ENCODE results near the gene RBM20. TPM values are rescaled to one million over a fixed set of nuclear protein-coding genes. Genes with fewer than 3 reads are reported as not detected.

Gene RBM20
- total and polyA plus RNA-seq, 2 of the 13 experiments (the other 11 are each of a cell fraction or from before 2014, with no cell fraction given), result 0.02 to 0.22 TPM

DNA sequence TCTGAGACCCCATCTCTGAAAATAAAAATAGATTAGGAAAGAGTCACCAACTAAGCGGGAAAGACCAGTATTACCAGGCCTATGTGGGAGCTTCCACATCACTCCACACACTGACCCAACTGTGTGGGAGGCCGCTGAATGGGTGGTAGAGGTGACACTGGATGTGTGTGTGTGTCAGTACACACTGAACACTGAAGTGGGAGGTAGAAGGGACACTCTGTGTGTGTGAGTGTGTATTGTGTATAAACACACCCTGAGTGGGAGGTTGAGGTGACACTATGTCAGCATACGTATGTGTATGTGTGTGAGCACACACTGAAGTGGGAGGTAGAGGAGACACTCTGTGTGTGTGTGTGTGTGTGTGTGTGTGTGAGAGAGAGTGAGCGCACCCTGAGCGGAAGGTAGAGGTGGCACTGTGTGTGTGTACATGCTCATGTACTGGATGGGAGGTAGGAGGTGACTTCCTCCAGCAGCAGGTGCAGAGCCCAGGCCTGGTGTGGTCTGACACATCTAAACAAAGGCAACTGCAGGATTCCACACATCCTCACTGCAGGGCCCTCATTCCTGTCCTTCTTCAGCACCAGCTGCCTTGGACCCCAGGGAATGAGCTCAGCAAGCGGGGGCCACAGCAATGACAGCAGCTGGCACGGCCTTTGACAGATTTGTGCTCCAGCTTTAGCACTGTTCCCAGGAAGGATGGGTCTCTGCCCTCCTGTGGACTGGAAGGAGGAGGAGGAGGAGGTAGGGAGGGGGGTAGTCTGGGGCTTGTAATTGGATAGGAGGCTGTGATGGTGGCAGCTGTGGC lies 26.5 kb upstream of the RBM20 start:
- POLR2A ChIA-PET, result no interaction called here
- Histone ChIP-seq H2AFZ (ENCODE audit: low read length) (no peak overlapping the region), H3K9ac (ENCODE audit: insufficient read depth, low read depth, low read length) (no peak overlapping the region), H3K27me3 (ENCODE audit: control insufficient read depth in 1 of 2, insufficient read depth in 2 of 2, low read length in 2 of 2) (no peaks in the 10 kb centered on the region), H3K9me3 (ENCODE audit: low read length) (no peaks in the 10 kb centered on the region), H4K20me1 (ENCODE audit: insufficient read depth, low read length) (no peaks in the 10 kb centered on the region), H3K36me3 (replicated peaks in 1 of 2; ENCODE audit: control insufficient read depth in 1 of 2, insufficient read depth in 2 of 2, low read length in 2 of 2) (no peaks in the 10 kb centered on the region), H3K4me1 (ENCODE audit: insufficient read depth, low read length) (no peaks in the 10 kb centered on the region), H3K79me2 (ENCODE audit: insufficient read depth, low read length) (no peaks in the 10 kb centered on the region), H3K27ac (ENCODE audit: extremely low read length, insufficient read depth, low read length) (no peak overlapping the region), H3K4me2 (ENCODE audit: low read depth, low read length) (no peak overlapping the region), H3K4me3 (replicated peaks in 1 of 3; ENCODE audit: insufficient read depth in 1 of 3, low read depth in 2 of 3, low read length in 3 of 3) (no peak overlapping the region)
- intact Hi-C loops (cut with micrococcal nuclease; ENCODE audit: unreplicated experiment), result no loop called here
- FAIRE-seq (no peak), ATAC-seq (no peak), DNase-seq (ENCODE audit: low spot score) (no peak)
- no TSS peak for BruUV-seq (replicated peaks)
- WGBS (ENCODE audit: low lambda C conversion rate), result 60% methylated on average over 6 of the region's 7 CpGs
- TF ChIP-seq, protein P1, sequence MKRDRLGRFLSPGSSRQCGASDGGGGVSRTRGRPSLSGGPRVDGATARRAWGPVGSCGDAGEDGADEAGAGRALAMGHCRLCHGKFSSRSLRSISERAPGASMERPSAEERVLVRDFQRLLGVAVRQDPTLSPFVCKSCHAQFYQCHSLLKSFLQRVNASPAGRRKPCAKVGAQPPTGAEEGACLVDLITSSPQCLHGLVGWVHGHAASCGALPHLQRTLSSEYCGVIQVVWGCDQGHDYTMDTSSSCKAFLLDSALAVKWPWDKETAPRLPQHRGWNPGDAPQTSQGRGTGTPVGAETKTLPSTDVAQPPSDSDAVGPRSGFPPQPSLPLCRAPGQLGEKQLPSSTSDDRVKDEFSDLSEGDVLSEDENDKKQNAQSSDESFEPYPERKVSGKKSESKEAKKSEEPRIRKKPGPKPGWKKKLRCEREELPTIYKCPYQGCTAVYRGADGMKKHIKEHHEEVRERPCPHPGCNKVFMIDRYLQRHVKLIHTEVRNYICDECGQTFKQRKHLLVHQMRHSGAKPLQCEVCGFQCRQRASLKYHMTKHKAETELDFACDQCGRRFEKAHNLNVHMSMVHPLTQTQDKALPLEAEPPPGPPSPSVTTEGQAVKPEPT (CRISPR knock-in tag; IDR thresholded peaks at IDR 0.05; ENCODE audit: low read depth), result no peak
- TF ChIP-seq THAP9 (CRISPR knock-in tag; IDR thresholded peaks at IDR 0.05; ENCODE audit: borderline replicate concordance) (no peak), CBX2 (IDR thresholded peaks at IDR 0.05; ENCODE audit: low read depth, low read length) (no peak), CBX2 (CRISPR knock-in tag; IDR thresholded peaks at IDR 0.05; ENCODE audit: low read depth) (no peak), RFX5 (IDR thresholded peaks at IDR 0.05; ENCODE audit: low read depth, low read length) (no peak), NR0B2 (CRISPR knock-in tag; IDR thresholded peaks at IDR 0.05) (no peak), KDM5B (CRISPR knock-in tag; IDR thresholded peaks at IDR 0.05; ENCODE audit: borderline replicate concordance) (no peak), PCBP1 (IDR thresholded peaks at IDR 0.05; ENCODE audit: borderline replicate concordance, low read depth, low read length) (no peak), ZNF431 (CRISPR knock-in tag; IDR thresholded peaks at IDR 0.05; ENCODE audit: borderline replicate concordance, low read depth) (no peak)
- TF ChIP-seq, protein P2, sequence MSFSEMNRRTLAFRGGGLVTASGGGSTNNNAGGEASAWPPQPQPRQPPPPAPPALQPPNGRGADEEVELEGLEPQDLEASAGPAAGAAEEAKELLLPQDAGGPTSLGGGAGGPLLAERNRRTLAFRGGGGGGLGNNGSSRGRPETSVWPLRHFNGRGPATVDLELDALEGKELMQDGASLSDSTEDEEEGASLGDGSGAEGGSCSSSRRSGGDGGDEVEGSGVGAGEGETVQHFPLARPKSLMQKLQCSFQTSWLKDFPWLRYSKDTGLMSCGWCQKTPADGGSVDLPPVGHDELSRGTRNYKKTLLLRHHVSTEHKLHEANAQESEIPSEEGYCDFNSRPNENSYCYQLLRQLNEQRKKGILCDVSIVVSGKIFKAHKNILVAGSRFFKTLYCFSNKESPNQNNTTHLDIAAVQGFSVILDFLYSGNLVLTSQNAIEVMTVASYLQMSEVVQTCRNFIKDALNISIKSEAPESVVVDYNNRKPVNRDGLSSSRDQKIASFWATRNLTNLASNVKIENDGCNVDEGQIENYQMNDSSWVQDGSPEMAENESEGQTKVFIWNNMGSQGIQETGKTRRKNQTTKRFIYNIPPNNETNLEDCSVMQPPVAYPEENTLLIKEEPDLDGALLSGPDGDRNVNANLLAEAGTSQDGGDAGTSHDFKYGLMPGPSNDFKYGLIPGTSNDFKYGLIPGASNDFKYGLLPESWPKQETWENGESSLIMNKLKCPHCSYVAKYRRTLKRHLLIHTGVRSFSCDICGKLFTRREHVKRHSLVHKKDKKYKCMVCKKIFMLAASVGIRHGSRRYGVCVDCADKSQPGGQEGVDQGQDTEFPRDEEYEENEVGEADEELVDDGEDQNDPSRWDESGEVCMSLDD (CRISPR knock-in tag; IDR thresholded peaks at IDR 0.05; ENCODE audit: borderline replicate concordance), result no peak
- CTCF ChIA-PET (ENCODE audit: low intra/inter-chr PET ratio, low total read pairs), result no interaction called here
- in situ Hi-C loops (cut with HindIII; ENCODE audit: extremely low pct_ligation_motif_present, low pct_unique_long_range_greater_than_20kb), result loop anchor here (25.0 kb wide), 1 partner anchor 270 kb away; no protein-coding TSS in a partner anchor
